Anterior cingulate cortex (tissue), 58 donors: Measurements from ENCODE around the gene PPP2R2D.
"Not testable (repeated sequence)": the region's sequence is repeated elsewhere in the genome, so short reads cannot be mapped to it uniquely, and the experiment has no call there.

ENCODE experiments used
- DNase-seq, 58 donors: peaks; one replicate each; lab custom pipeline; 2025; lab: John Stamatoyannopoulos, UW

Gene PPP2R2D

GRCh38 chr10:131983780-131984179 is 83.0 kb downstream of the PPP2R2D start:
- DNase-seq: peak in 1 of 58 donors; percentile 23

DNA sequence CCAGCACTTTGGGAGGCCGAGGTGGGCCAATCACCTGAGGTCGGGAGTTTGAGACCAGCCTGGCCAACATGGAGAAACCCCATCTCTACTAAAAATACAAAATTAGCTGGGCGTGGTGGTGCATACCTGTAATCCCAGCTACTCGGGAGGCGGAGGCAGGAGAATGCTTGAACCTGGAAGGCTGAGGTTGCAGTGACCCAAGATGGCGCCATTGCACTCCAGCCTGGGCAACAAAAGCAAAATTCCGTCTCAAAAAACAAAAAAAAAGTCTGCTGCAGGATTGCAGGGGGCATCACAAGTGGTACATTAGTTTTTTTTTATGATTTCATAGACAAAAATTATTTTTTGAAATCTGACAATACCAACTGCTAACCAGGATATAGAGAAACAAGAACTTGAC is 86.0 kb downstream of the PPP2R2D start:
- DNase-seq: not testable (repeated sequence)

GRCh38 chr10:131987301-131987700 is 86.5 kb downstream of the PPP2R2D start:
- DNase-seq: not testable (repeated sequence)

GRCh38 chr10:131987786-131988185 is 87.0 kb downstream of the PPP2R2D start:
- DNase-seq: not testable (repeated sequence)

- DNase-seq: no peak
Observed at GRCh38 chr10:131991726-131992125, 90.9 kb downstream of the PPP2R2D start.

GRCh38 chr10:131993275-131993674 is 92.5 kb downstream of the PPP2R2D start:
- DNase-seq: no peak

DNA sequence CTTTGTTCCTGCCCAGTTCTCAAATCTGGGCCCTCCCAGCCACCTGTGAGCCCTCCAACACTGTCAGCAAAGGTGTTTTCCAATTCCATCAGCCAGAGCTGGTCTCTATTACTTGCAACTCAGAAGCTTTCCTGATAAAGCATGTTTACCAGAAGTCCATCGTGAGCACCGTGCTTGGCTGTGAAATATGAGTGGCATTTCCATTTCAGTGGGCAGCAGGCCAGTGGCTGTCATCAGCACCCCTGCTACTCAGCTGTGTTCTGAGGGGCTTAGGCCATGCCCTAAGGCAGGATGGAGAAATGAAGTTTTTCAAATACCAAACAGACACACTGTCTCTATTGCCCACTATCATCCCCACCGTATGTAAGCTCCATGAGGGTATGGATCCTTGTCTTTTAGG is 93.6 kb downstream of the PPP2R2D start:
- DNase-seq: no peak

DNA sequence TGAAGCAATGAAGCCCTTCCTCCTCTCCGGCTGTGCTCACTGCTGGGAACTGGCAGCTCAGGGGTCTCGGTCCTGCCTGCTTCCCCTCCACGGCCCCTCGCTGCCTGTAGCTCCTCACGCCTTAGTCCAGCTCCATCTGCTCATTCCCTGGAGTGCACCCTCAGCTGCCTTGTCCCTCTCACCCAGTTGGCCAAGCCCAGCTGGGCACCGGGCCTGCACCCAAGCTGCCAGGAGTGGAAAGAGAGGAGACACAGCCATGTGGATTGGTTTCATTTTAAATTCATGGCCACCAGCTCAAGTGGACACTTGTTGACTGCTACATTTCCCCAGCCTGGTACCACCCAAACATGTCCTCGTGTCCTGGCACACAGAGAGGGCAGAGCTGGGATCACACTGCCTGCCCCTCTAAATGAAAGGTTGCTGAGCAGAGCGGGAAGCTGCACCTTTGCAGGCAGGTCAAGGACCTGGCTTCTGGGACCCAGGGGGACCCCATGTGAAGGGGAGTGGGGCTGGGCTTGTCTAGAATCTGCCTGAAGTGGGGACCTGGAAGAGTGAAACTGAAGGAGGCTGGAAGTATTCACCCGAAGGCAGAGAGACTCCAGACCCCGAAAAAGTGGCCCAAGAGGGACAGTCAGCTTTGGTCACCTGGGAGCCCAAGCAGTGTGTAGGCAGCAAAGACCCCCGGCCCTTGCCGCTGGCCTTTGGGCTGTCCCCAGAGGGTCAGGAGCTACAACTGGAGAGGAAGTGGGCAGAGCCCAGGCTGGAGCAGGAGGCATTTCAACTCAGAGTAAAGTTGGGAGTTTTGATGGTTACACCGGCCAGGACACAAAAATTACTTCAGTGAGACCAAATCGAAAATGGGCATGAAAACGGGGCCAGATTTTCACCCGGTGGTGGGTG is 95.9 kb downstream of the PPP2R2D start:
- DNase-seq: peak in 39 of 58 donors; percentile 20 to 74 (median 48)

DNA sequence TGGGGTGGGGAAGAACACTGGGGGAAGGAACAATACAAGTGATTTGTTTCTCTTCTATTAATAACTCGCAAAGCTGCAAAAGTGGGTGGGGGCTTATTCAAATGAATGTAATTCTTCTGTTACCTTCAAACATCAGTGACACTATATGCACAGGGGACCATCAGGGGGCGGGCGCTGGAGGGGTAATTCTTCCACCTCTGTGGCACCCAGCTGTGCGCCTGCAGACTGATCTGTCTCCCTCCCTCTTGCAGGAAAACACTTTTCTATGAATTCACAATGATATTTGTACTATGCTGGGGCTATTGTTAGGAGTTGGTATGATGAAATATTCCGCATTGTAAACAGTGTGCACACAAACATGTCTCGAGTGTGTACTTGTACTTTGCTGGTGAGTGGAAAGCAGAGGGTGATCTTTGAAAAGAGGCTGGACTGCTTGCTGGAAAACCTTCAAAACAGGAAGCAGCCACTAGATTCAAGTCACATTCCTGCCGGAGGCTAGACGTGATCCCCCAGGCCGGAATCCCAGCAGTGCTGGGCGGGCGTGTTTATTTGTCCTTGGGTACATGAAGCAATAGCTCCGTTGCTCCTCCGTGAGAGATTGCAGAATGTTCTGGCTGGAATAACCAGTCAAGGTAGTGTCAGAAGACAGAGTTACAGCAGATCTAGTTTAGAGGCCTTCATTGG is 96.7 kb downstream of the PPP2R2D start:
- peak in 2 of 58 donors; percentile 12 to 33 for DNase-seq

DNA sequence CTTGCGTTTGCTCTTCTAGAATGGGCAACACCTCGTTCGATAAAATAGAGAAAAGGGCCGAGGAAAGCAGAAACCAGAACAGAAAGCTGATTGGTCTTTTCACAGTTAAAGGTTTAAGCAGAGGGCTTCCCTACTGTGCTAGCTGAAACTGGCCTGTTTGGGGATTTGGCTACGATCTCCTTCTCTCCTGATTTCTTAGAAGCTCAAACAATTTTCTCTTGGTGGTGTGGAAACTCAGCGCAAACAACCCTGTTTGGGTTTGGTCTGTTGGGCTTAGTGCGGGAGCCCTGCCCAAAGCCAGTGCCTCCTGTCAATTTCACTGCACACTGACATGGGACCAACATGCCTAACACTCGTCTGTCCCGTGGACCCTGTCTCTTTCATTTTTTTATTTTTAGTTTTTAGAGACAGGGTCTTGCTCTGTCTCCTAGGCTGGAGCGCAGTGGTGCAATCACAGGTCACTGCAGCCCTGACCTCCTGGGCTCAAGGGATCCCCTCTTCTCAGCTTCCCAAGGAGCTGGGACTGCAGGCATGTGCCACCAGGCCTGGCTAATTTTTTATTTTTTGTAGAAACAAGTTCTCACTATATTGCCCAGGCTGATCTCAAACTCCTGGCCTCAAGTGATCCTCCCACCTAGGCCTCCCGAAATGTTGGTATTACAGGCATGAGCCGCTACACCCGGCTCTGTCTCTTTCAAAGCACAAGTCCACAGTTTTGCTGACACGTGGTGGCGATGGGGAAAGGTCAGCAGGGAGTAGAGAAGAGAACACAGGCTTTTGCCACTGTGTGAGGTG is 97.4 kb downstream of the PPP2R2D start:
- no peak for DNase-seq

DNA sequence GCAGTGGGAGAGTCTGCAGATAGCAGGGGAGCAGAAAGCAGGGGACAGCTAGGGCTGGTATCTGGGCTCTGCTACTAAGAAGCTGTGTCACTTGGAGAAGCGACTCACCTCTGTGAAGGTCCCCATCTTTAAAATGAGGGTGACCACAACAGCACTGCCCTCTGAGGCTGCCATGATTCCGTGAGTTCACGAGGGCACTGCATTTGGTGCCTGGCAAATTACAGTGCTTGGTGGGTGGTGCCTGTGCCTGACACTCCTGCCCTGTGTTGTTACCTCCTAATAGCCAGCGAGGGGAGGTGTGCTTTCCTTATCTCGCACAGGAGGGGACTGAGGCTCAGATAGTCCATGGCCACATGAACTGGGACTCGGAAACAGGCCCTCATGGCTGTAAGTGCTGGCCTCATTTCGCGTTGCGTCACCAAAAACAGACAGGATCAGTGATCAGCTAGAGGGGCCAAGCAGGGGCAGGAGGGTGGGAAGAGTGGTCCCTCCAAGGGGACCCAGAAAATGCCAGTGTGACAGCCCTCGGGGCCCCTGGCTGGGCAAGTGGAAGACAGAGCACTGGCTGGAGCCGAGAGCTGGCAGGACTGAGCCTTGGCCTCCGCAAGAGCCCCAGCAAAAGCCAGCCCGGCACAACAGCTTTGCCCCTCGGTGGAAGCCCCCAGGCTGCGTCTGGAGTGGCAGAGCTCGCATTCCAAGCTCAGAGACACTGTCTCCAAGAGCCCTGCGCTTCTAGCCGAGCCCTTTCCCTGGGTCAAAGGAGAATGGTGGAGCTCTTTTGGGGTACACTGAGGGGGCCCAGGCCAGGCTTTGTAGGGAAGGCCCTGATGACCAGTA is 98.3 kb downstream of the PPP2R2D start:
- DNase-seq: no peak

DNA sequence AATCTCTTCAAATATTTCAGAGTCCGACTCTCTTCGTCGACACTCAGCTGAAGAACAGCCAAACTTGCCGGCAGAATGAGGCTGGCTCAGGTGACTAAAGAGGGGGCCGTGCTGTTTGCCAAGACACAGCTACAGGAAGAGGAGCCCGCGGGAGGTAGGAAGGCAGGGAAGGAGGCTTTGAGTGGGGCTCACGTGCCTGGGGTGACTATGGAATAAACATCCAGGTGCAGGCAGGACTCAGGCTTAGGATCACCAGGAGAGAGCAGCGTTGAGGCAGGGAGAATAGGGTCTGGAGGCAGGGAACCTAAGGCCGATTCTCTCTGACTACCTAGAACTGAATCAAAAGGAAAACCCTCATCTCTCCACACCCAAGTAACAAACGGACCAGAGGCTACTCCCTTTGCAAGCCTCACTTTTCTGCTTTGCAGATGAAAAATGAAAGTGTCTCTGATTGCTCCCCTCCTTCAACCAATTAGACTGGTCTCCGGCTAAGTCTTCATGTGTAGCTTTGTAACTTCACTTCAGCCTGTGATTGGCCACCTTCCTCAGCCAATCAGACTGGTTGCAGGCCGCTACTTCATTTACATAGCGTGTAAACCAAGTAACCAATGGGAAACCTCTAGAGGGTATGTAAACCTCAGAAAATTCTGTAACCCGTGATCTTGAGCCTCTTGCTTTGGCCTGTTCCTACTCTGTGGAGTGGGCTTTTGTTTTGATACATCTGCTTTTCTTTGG is 100.6 kb downstream of the PPP2R2D start:
- DNase-seq: no peak

DNA sequence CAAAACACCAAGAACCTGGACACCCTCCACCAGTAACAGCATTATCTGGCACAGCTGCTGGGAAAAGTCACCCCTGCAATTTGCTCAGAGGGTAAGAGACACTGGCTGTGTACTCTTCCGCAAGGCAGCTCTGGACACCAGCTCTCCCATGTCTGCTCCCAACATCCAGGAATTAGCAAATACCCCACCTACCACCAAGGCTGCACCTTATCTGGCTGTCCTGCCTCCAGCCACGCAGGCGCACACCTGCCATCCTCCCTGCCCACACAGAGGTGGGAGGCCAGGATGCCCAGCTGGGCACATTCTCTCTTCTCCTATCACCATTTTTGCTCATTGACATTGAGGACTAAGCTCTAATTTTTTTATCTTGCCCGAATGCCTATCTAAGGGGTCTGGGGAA is 101.2 kb downstream of the PPP2R2D start:
- DNase-seq: no peak

DNA sequence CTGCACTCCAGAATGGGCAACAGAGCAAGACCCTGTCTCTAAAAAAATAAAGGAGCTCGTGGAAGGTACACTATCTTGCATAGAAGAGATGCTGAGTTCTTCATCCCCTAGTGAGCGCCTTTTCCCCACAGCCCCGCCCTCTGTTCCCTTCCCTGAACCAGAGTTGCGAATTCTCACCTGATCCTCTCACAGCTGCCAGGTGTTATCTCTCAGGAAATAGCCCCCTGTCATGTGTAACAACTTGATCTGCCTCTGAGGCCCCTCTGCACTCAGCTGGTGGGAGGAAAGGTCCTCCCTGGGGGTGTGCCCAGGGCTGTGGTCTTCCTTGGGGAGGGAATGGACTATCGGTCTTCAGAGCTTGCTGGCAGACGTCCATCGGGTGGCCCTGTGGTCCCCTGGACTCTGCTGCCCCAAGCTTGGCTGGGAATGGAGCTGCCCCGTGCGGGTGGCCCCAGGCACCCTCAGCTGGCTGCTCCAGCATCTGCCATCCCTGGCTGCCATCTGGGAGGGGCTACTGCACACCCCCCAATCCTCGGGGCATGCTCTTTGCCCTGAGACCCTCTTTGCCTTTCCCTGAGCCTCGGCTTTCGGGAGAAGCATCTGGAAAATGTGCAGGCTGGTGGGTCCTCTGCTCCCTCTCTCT is 102.6 kb downstream of the PPP2R2D start:
- no peak for DNase-seq

GRCh38 chr10:132004052-132004451 is 103.2 kb downstream of the PPP2R2D start:
- no peak for DNase-seq

GRCh38 chr10:132005147-132005546 is 104.3 kb downstream of the PPP2R2D start:
- no peak for DNase-seq

- no peak for DNase-seq
Observed at GRCh38 chr10:132006966-132007365, 106.2 kb downstream of the PPP2R2D start.

DNA sequence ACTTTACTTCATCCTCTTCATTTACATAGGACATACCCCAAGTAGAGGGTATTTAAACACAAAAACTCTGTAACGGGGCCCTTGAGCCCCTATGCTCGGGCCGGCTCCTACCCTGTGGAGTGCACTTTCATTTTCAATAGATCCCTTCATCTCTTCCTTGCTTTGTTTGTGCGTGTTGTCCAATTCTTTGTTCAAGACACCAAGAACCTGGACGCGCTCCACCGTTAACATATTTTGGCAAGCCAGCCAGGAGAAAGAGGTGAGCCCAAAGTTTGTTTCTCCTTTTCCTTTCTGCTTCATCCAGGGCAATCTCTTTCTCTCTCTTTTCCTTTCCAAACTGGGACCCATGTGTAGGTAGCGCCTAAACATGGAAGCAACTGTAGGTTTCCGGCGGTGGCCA is 106.9 kb downstream of the PPP2R2D start:
- no peak for DNase-seq
